GM12872 (cell line): ENCODE results near the gene CPED1.

ENCODE experiments used
- CTCF ChIP-seq: IDR thresholded peaks from 3 replicates; pipeline ENCODE4 v1.5.1; 2011; ENCODE audit warnings: low read depth, mild to moderate bottlenecking, low read length, moderate library complexity; ENCODE audit not compliant: insufficient read depth

CPED1 gene

GRCh38 chr7:120993553-120994191, 5.2 kb downstream of the CPED1 start:
- no peak for TF ChIP-seq CTCF

GRCh38 chr7:120994512-120995410, 6.2 kb downstream of the CPED1 start:
- no peak for TF ChIP-seq CTCF

GRCh38 chr7:120995654-120996053, 7.1 kb downstream of the CPED1 start:
- no peak for TF ChIP-seq CTCF

GRCh38 chr7:120996333-120996987, 7.9 kb downstream of the CPED1 start:
- no peak for TF ChIP-seq CTCF

GRCh38 chr7:120996988-120997345, 8.5 kb downstream of the CPED1 start:
- TF ChIP-seq CTCF: no peak

GRCh38 chr7:120997882-120998474, 9.5 kb downstream of the CPED1 start:
- TF ChIP-seq CTCF: no peak

GRCh38 chr7:120998520-120998919, 10.0 kb downstream of the CPED1 start:
- TF ChIP-seq CTCF: no peak
